ENCODE data around the gene WRAP73. TPM values are rescaled to one million over a fixed set of nuclear protein-coding genes. Genes with fewer than 3 reads are reported as not detected.
"Not testable (repeated sequence)": the region's sequence is repeated elsewhere in the genome, so short reads cannot be mapped to it uniquely, and the experiment has no call there.

The WRAP73 gene
- total RNA-seq, 4 donors from 2014 or later = 12.9 to 25.9 (median 15.7) TPM

DNA sequence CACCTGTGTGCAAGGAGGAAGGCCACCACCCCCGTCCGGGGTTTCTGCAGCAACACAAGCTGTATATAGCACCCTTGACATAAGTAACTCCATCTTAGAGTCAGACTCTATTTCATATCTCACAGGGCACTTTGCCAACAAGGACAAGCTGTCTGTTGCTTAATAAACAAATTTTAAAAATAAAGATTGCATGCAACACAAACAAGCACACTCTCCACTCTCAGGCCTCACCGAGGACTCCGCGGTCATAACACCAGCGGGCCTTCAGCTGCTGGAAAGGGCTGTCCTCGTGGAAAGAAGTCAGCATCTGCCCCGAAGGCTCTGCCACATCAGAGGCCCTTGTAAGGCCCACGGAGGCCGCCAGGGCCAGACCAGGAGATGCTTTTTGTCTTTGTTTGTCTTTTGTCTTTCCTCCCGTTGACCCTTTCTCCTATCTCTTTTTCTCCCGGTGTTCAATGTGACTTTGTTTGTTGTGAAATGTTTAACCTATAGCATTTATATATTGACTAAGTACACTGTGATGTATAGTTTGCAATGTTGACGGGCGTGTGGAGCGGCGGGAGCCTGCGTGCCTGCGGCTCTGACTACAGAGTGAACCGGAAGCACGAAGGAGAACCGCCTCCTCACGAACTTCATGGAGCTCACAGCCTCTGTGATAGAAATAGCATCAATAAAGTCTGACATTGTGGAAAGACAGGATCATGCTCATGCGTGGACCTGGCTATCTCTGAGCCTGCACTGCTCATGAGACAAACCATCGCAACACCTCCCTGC is 62.7 kb downstream of the WRAP73 start:
- Histone ChIP-seq H3K9me3 (no peaks in the 10 kb centered on the region), H3K4me3 (no peak overlapping the region), H3K36me3 (no peaks in the 10 kb centered on the region), H3K4me1 (no peaks in the 10 kb centered on the region), H3K27ac (replicated peaks in 1 of 4) (no peak overlapping the region), H3K27me3 (peaks cover 0 to 17% (median 0%) of the 10 kb centered on the region in 4 donors)
- TF ChIP-seq POLR2A (IDR thresholded peaks at IDR 0.05; ENCODE audit: low read depth) = no peak
- no peak for TF ChIP-seq CTCF (IDR thresholded peaks at IDR 0.05)
- no peak for TF ChIP-seq POLR2AphosphoS5 (IDR thresholded peaks at IDR 0.05)
- TF ChIP-seq EP300 (IDR thresholded peaks at IDR 0.05) = no peak
- 77% methylated on average over 24 of the region's 24 CpGs for WGBS
- no peak for DNase-seq (ENCODE audit: extremely low spot score)
- intact Hi-C loops (cut with DNase I) = no loop called here

DNA sequence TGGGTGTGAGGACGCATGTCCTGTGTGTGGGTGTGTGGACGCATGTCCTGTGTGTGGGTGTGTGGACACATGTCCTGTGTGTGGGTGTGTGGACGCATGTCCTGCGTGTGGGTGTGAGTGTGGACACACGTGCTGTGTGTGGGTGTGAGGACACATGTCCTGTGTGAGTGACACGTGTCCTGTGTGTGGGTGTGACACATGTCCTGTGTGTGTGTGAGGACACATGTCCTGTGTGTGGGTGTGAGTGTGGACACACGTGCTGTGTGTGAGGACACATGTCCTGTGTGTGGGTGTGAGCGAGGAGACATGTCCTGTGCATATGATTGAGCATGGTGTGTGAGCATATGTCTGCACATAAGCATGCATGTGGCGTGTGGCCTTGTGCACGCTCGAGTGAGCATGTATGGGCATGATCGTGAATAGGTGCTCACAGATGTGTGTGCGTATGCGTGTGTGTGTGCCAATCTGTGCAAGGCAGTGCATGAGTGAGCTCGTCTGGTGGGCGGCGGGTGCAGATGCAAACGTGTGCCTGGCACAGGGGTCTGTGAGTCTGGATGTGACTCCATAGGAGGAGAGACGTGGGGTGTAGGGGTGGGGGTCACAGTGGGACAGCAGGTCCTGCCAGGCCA is 63.8 kb downstream of the WRAP73 start:
- TF ChIP-seq CTCF (IDR thresholded peaks at IDR 0.05) = no peak
- no peak for TF ChIP-seq POLR2A (IDR thresholded peaks at IDR 0.05; ENCODE audit: low read depth)
- no peak for TF ChIP-seq POLR2AphosphoS5 (IDR thresholded peaks at IDR 0.05)
- TF ChIP-seq EP300 (IDR thresholded peaks at IDR 0.05) = no peak
- peaks cover 0 to 22% (median 0%) of the 10 kb centered on the region in 4 donors for H3K27me3 ChIP-seq
- no peaks in the 10 kb centered on the region for H3K4me1 ChIP-seq
- 88% methylated on average over 19 of the region's 19 CpGs for WGBS
- no peak overlapping the region for H3K4me3 ChIP-seq
- H3K9me3 ChIP-seq = no peaks in the 10 kb centered on the region
- no peak for DNase-seq (ENCODE audit: extremely low spot score)
- intact Hi-C loops (cut with DNase I) = no loop called here
- no peak overlapping the region for H3K27ac ChIP-seq (replicated peaks in 1 of 4)
- no peaks in the 10 kb centered on the region for H3K36me3 ChIP-seq

DNA sequence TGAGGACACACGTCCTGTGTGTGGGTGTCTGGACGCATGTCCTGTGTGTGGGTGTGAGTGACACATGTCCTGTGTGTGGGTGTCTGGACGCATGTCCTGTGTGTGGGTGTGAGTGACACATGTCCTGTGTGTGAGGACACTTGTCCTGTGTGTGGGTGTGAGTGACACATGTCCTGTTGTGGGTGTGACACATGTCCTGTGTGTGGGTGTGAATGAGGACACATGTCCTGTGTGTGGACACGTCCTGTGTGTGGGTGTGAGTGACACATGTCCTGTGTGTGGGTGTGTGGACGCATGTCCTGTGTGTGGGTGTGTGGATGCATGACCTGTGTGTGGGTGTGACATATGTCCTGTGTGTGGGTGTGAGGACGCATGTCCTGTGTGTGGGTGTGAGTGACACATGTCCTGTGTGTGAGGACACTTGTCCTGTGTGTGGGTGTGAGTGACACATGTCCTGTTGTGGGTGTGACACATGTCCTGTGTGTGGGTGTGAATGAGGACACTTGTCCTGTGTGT is 64.5 kb downstream of the WRAP73 start:
- H3K4me3 ChIP-seq; H3K36me3 ChIP-seq; intact Hi-C loops (cut with DNase I); H3K9me3 ChIP-seq; H3K27ac ChIP-seq (replicated peaks in 1 of 4); DNase-seq (ENCODE audit: extremely low spot score); H3K4me1 ChIP-seq: not testable (repeated sequence)
- peaks cover 0 to 24% (median 0%) of the 10 kb centered on the region in 4 donors for H3K27me3 ChIP-seq
- WGBS = 72% methylated on average over 6 of the region's 6 CpGs

GRCh38 chr1:3584915-3585314 is 65.0 kb downstream of the WRAP73 start:
- no peaks in the 10 kb centered on the region for H3K9me3 ChIP-seq
- 90% methylated on average over 7 of the region's 7 CpGs for WGBS

DNA sequence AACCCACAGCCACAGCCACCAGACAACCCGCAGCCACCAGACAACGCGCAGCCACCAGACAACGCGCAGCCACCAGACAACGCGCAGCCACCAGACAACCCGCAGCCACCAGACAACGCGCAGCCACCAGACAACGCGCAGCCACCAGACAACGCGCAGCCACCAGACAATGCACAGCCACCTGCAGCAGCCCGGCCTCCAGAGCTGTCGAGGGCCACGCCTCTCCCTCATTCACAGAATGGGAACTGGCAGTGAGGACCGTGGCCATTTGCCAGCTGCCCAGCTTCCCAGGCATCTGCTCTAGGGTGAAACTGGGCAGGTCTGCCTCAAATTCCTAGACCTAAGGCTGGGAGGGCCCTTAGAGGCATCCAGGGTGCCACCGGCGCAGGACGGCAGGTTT is 66.2 kb downstream of the WRAP73 start:
- H3K4me1 ChIP-seq; H3K9me3 ChIP-seq; H3K27ac ChIP-seq (replicated peaks in 1 of 4); DNase-seq (ENCODE audit: extremely low spot score); intact Hi-C loops (cut with DNase I); H3K4me3 ChIP-seq; H3K36me3 ChIP-seq: not testable (repeated sequence)
- peaks cover 0 to 35% (median 0%) of the 10 kb centered on the region in 4 donors for H3K27me3 ChIP-seq
- 83% methylated on average over 3 of the region's 21 CpGs for WGBS

More at GRCh38 chr1:3584915-3585314, 65.0 kb downstream of the WRAP73 start:
- H3K27ac ChIP-seq (replicated peaks in 1 of 4) = no peak overlapping the region
- no peak overlapping the region for H3K4me3 ChIP-seq
- no peak for DNase-seq (ENCODE audit: extremely low spot score)
- H3K27me3 ChIP-seq = peaks cover 0 to 29% (median 0%) of the 10 kb centered on the region in 4 donors
- TF ChIP-seq POLR2A (IDR thresholded peaks at IDR 0.05; ENCODE audit: low read depth) = no peak
- intact Hi-C loops (cut with DNase I) = no loop called here
- H3K4me1 ChIP-seq = no peaks in the 10 kb centered on the region
- no peaks in the 10 kb centered on the region for H3K36me3 ChIP-seq

DNA sequence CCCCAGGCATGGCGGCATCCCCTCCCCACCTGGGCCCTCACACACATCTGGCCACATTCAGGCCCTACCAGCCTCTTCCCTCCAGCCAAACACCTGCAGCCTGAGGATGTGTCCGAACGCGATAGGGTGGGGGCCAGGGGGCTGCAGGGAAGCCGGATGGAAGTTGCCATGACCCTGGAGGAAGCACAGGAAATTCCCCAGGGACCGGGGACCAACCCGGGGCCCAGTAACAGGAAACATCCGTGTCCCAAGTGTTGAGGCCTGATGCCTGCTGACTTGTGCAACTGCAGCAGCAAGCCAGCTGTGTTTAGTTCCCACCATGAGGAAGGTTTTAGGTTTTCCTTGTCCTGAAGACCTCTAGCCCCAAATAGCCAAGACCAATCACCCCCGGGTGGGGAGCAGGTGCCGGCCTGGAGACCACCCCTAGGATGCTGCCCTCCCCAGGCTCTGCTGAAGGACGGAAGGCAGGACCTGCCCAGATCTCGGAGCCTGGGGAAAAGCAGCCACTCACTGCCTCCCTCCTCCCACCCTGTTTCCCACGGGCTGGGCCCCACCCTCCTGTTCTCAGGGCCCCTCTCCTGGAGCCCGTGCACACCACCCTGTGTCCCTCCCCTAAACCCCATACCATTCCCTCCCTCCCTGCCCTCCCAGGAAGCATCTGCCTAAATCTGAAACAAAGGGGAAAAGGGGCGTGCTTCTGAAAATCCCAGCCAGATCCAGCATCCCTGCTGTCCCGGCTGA is 68.4 kb downstream of the WRAP73 start:
- Histone ChIP-seq H3K4me1 (peaks cover 0 to 4% (median 0%) of the 10 kb centered on the region in 4 donors), H3K4me3 (no peak overlapping the region), H3K27ac (replicated peaks in 1 of 4) (no peak overlapping the region), H3K9me3 (no peaks in the 10 kb centered on the region), H3K27me3 (peaks cover 0 to 32% (median 0%) of the 10 kb centered on the region in 4 donors), H3K36me3 (no peaks in the 10 kb centered on the region)
- no peak for TF ChIP-seq POLR2AphosphoS5 (IDR thresholded peaks at IDR 0.05)
- TF ChIP-seq POLR2A (IDR thresholded peaks at IDR 0.05; ENCODE audit: low read depth) = no peak
- TF ChIP-seq EP300 (IDR thresholded peaks at IDR 0.05) = no peak
- TF ChIP-seq CTCF (IDR thresholded peaks at IDR 0.05) = no peak
- intact Hi-C loops (cut with DNase I) = no loop called here
- 60% methylated on average over 13 of the region's 16 CpGs for WGBS
- DNase-seq (ENCODE audit: extremely low spot score) = no peak
